B cell (primary cell): ENCODE data around the gene ENTPD1. TPM values are rescaled to one million over a fixed set of nuclear protein-coding genes. Genes with fewer than 3 reads are reported as not detected.
A peak's percentile ranks its signal among the peaks of the same experiment; 100 is the strongest.
"Not testable (repeated sequence)": the region's sequence is repeated elsewhere in the genome, so short reads cannot be mapped to it uniquely, and the experiment has no call there.

Source experiments
- ATAC-seq: fragments of 200-7000 bp; cut with Tn5 transposase; one replicate; pipeline ENCODE4 v1.10.0; 2021; ENCODE audit warnings: low read depth, mild to moderate bottlenecking, moderate number of reproducible peaks, moderate library complexity
- CTCF ChIA-PET: fragments of 350-600 bp; sonication (Branson Sonifier 250); formaldehyde crosslinking; loops from one replicate; lab custom pipeline; 2021; ENCODE audit warnings: antibody characterized with exemption, inconsistent platforms; lab: Charles Lee
- POLR2A ChIA-PET: fragments of 350-600 bp; sonication (Branson Sonifier 250); formaldehyde crosslinking; loops from one replicate; lab custom pipeline; 2021; ENCODE audit warnings: antibody characterized with exemption; lab: Charles Lee
- DNase-seq: peaks from one replicate; pipeline ENCODE4 v3.0.0; 2013
- H2AFZ ChIP-seq: 2 replicates; pipeline ENCODE4 v1.6.1; 2012; ENCODE audit warnings: mild to moderate bottlenecking, low read depth, low read length; ENCODE audit not compliant: insufficient read depth, poor library complexity, severe bottlenecking
- H3K27ac ChIP-seq, 2 donors: 1 replicate in 1 of 2; 2 replicates in 1 of 2; pipeline ENCODE4 v1.5.1; 2012 to 2013; ENCODE audit warnings: low read length in 2 of 2, mild to moderate bottlenecking in 2 of 2, moderate library complexity in 1 of 2
- H3K27me3 ChIP-seq, 4 experiments: fragments of 200-600 bp in 1 of 4; sonication (generic) in 1 of 4; replicated peaks in 1 of 4; 1 replicate in 2 of 4; 2 replicates in 2 of 4; pipeline versions ENCODE4 v1.6.1 to v1.7.0; 2013 to 2016; ENCODE audit warnings: low read length in 3 of 4, mild to moderate bottlenecking in 2 of 4, mixed read lengths in 1 of 4, moderate library complexity in 1 of 4; ENCODE audit not compliant: insufficient read depth in 4 of 4, control insufficient read depth in 3 of 4; ENCODE audit errors: control extremely low read depth in 1 of 4
- H3K36me3 ChIP-seq, 2 experiments: replicated peaks in 1 of 2; 1 replicate in 1 of 2; 2 replicates in 1 of 2; pipeline versions ENCODE4 v1.6.1 to v1.7.1; 2013; ENCODE audit warnings: low read length in 1 of 2; ENCODE audit not compliant: insufficient read depth in 2 of 2, control insufficient read depth in 1 of 2; ENCODE audit errors: control extremely low read depth in 1 of 2, extremely low read depth in 1 of 2
- H3K4me1 ChIP-seq, 2 donors: fragments of 200-600 bp in 1 of 2; sonication (generic) in 1 of 2; 1 replicate in 1 of 2; 2 replicates in 1 of 2; pipeline versions ENCODE4 v1.5.1 to v1.6.1; 2013 to 2017; ENCODE audit warnings: low read length in 2 of 2; ENCODE audit not compliant: control insufficient read depth in 2 of 2, insufficient read depth in 2 of 2
- H3K4me2 ChIP-seq: replicated peaks from 2 replicates; pipeline ENCODE3; 2012; ENCODE audit warnings: mild to moderate bottlenecking, low read depth, low read length; ENCODE audit not compliant: poor library complexity, severe bottlenecking
- H3K4me3 ChIP-seq, 5 experiments: fragments of 200-600 bp in 1 of 5; sonication (generic) in 1 of 5; 1 replicate in 3 of 5; 2 replicates in 2 of 5; pipeline versions ENCODE4 v1.5.1 to v1.7.0; 2011 to 2016; ENCODE audit warnings: low read length in 4 of 5, mild to moderate bottlenecking in 4 of 5, low read depth in 2 of 5, control low read depth in 1 of 5, moderate library complexity in 1 of 5; ENCODE audit not compliant: insufficient read depth in 1 of 5; ENCODE audit errors: control extremely low read depth in 1 of 5, extremely low read depth in 1 of 5
- H3K79me2 ChIP-seq: fragments of 200-600 bp; sonication (generic); one replicate; pipeline ENCODE4 v1.6.0; 2016; ENCODE audit warnings: low read length; ENCODE audit not compliant: control insufficient read depth, insufficient read depth
- H3K9ac ChIP-seq: fragments of 200-600 bp; sonication (generic); 2 replicates; pipeline ENCODE4 v1.6.1; 2017; ENCODE audit warnings: mild to moderate bottlenecking, low read length, moderate library complexity
- H3K9me3 ChIP-seq, 3 donors: one replicate each; pipeline versions ENCODE4 v1.6.1 to v1.7.1; 2013; ENCODE audit warnings: low read length in 2 of 3; ENCODE audit not compliant: control insufficient read depth in 2 of 3, insufficient read depth in 1 of 3; ENCODE audit errors: control extremely low read depth in 1 of 3
- H4K20me1 ChIP-seq: 2 replicates; pipeline ENCODE4 v1.6.0; 2012; ENCODE audit warnings: mild to moderate bottlenecking, low read length; ENCODE audit not compliant: insufficient read depth, control insufficient read depth, poor library complexity, severe bottlenecking
- H3K27ac Mint-ChIP-seq: one replicate; pipeline ENCODE4 v1.8.0; 2021; ENCODE audit warnings: mixed read lengths
- H3K27me3 Mint-ChIP-seq: one replicate; pipeline ENCODE4 v1.8.0; 2021; ENCODE audit warnings: mixed read lengths
- H3K4me1 Mint-ChIP-seq: one replicate; pipeline ENCODE4 v1.8.0; 2021; ENCODE audit warnings: mixed read lengths
- H3K4me3 Mint-ChIP-seq: one replicate; pipeline ENCODE4 v1.8.0; 2021; ENCODE audit warnings: mixed read lengths
- H3K9me3 Mint-ChIP-seq: one replicate; pipeline ENCODE4 v1.8.0; 2022; ENCODE audit warnings: mixed read lengths; ENCODE audit not compliant: insufficient read depth
- EZH2 ChIP-seq: IDR thresholded peaks from 2 replicates; pipeline ENCODE4 v1.6.1; 2012; ENCODE audit warnings: borderline replicate concordance, low read depth, mild to moderate bottlenecking, moderate library complexity, low read length; ENCODE audit not compliant: insufficient read depth, poor library complexity, severe bottlenecking
- WGBS: methylation state at CpG from one replicate; pipeline ENCODE4 v1.1.5; 2013; ENCODE audit warnings: missing lambda C conversion rate; ENCODE audit not compliant: insufficient coverage; 5-methylcytosine and 5-hydroxymethylcytosine counted together
- intact Hi-C: fragments of 100-400 bp; cut with micrococcal nuclease; formaldehyde crosslinking; loops from one replicate; pipeline ENCODE4 v1.10.0; 2022
- polyA plus RNA-seq: library from polyadenylated mRNA; depleted of rRNA; stranded (reverse); fragments of >200 nt; gene quantifications from 2 replicates; pipeline ENCODE4 v1.2.3, GENCODE V29; 2012
- total RNA-seq, 2 donors: library from RNA; stranded (reverse); fragments of 120-200 nt in 1 of 2; gene quantifications; 1 replicate in 1 of 2; 2 replicates in 1 of 2; pipeline versions ENCODE4 v1.2.3 to v1.2.4, GENCODE V29; 2013 to 2022
- TF ChIP-seq, protein P1 (sequence below): fragments of 200-600 bp; IDR thresholded peaks from one replicate; pipeline ENCODE4 v1.8.0; 2022; ENCODE audit warnings: antibody characterized with exemption, mild to moderate bottlenecking

Gene ENTPD1
- total and polyA plus RNA-seq, 2 donors (not counting 1 experiment from before 2014, with no cell fraction given): 25.9 to 96.3 TPM

DNA sequence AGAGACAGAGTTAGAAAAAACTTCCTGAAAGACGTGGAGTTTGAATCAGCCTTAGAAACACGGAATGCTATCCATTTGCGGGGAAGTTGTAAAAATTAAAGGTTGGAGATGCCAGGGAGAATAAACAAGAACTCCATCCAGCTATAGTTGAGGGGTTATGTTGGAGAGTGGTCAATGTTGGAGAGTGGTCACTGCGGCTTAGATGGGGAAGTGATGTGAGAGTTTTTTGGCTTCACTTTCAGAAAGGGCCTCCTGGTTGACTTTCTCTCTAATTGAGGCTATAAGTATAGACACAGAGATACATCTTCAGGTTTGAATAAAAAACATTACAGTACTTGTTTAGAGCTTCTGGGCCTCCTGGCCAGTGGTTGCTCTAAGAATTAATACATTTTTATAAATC, 152.5 kb downstream of the ENTPD1 start:
- H3K4me3 ChIP-seq: peak overlapping the region in 1 of 5 experiments; percentile 95

DNA sequence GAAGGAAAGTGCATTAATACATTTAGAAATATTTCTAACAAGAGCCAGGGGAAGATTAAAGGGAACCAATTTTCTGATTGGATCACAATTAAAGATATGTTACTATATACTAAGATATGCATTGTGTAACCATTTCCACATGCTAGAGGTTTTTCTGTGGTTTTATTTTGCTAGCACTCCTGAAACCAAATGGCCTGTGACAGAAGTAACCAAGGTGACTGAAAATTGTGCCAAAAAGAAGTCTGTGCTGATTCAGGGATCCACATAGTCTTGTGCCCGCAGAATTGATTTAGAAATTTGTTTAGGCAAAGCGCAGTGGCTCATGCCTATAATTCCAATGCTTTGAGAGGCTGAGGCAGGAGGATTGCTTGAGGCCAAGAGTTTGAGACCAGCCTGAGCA, 153.6 kb downstream of the ENTPD1 start:
- H3K79me2 ChIP-seq: peaks cover 13% of the 10 kb centered on the region
- H4K20me1 ChIP-seq: no peaks in the 10 kb centered on the region
- Mint-ChIP-seq H3K4me3 (no peak overlapping the region), H3K9me3 (no peaks in the 10 kb centered on the region), H3K27me3 (no peaks in the 10 kb centered on the region), H3K4me1 (peaks cover 13% of the 10 kb centered on the region), H3K27ac (no peak overlapping the region)
- H3K4me2 ChIP-seq: no peak overlapping the region
- no peak overlapping the region for H3K4me3 ChIP-seq
- DNase-seq: no peak
- 100% methylated on average over 2 of the region's 2 CpGs for WGBS
- no peaks in the 10 kb centered on the region for H3K27me3 ChIP-seq
- ChIA-PET CTCF (no interaction called here), POLR2A (no interaction called here)
- H3K36me3 ChIP-seq: no peaks in the 10 kb centered on the region
- no peak overlapping the region for H3K9ac ChIP-seq
- no peak overlapping the region for H2AFZ ChIP-seq
- ATAC-seq: no peak
- no peak overlapping the region for H3K27ac ChIP-seq
- intact Hi-C loops: loop anchor here (5.0 kb wide), 1 partner anchor 133 kb away; the partner anchor contains the start of gene CCNJ
- peaks cover 7 to 9% of the 10 kb centered on the region in 2 donors for H3K4me1 ChIP-seq
- TF ChIP-seq, protein P1, sequence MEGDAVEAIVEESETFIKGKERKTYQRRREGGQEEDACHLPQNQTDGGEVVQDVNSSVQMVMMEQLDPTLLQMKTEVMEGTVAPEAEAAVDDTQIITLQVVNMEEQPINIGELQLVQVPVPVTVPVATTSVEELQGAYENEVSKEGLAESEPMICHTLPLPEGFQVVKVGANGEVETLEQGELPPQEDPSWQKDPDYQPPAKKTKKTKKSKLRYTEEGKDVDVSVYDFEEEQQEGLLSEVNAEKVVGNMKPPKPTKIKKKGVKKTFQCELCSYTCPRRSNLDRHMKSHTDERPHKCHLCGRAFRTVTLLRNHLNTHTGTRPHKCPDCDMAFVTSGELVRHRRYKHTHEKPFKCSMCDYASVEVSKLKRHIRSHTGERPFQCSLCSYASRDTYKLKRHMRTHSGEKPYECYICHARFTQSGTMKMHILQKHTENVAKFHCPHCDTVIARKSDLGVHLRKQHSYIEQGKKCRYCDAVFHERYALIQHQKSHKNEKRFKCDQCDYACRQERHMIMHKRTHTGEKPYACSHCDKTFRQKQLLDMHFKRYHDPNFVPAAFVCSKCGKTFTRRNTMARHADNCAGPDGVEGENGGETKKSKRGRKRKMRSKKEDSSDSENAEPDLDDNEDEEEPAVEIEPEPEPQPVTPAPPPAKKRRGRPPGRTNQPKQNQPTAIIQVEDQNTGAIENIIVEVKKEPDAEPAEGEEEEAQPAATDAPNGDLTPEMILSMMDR: no peak
- no peak for TF ChIP-seq EZH2
- peaks cover 0 to 3% (median 0%) of the 10 kb centered on the region in 3 donors for H3K9me3 ChIP-seq

More for the DNA sequence above, 152.5 kb downstream of the ENTPD1 start:
- Histone ChIP-seq H3K9ac (no peak overlapping the region), H3K36me3 (no peaks in the 10 kb centered on the region), H3K9me3 (peaks cover 0 to 3% (median 0%) of the 10 kb centered on the region in 3 donors), H3K27ac (no peak overlapping the region), H3K4me2 (peak overlapping the region; percentile 94), H2AFZ (peak overlapping the region; percentile 99), H3K4me1 (peaks cover 9 to 12% of the 10 kb centered on the region in 2 donors), H4K20me1 (no peaks in the 10 kb centered on the region), H3K79me2 (peaks cover 13% of the 10 kb centered on the region), H3K27me3 (no peaks in the 10 kb centered on the region)
- 83% methylated on average over 3 of the region's 4 CpGs for WGBS
- ChIA-PET CTCF (interaction anchor here (0.7 to 3.7 kb wide), 3 partner anchors 67 to 478 kb away, joined by 3 to 16 read pairs (median 4); partner anchors contain the start of gene TCTN3), POLR2A (interaction anchor here (0.6 kb wide), 1 partner anchor 1625 kb away, joined by 3 read pairs; no protein-coding TSS in a partner anchor)
- DNase-seq (no peak), ATAC-seq (no peak)
- no peak overlapping the region for H3K27ac Mint-ChIP-seq
- H3K4me3 Mint-ChIP-seq: peak overlapping the region; percentile 95
- H3K4me1 Mint-ChIP-seq: peaks cover 13% of the 10 kb centered on the region
- H3K9me3 Mint-ChIP-seq: no peaks in the 10 kb centered on the region
- intact Hi-C loops: loop anchor here (5.0 kb wide), 1 partner anchor 134 kb away; the partner anchor contains the start of gene CCNJ
- no peaks in the 10 kb centered on the region for H3K27me3 Mint-ChIP-seq
- TF ChIP-seq, protein P1: no peak
- TF ChIP-seq EZH2: no peak

DNA sequence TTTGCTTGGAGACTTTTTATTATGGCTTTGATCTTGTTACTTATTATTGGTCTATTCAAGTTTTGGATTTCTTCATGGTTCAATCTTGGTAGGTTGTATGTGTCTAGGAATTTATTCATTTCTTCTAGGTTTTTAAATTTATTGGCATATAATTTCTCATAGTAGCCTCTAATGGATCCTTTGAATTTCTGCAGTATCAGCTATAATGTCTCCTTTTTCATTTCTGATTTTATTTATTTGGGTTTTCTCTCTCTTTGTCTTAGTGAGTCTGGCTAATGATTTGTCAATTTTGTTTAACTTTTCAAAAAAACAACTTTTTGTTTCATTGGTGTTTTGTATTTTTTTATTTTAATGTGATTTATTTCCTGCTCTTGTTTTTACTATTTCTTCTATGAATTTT, 160.1 kb downstream of the ENTPD1 start:
- H3K36me3 ChIP-seq, H3K9ac ChIP-seq, H2AFZ ChIP-seq, H3K9me3 ChIP-seq, DNase-seq, H3K27ac Mint-ChIP-seq, H3K27ac ChIP-seq, H3K27me3 Mint-ChIP-seq, POLR2A ChIA-PET, H3K4me3 ChIP-seq, intact Hi-C loops, H3K4me2 ChIP-seq, ATAC-seq, H3K27me3 ChIP-seq, H4K20me1 ChIP-seq, H3K4me1 Mint-ChIP-seq, H3K4me3 Mint-ChIP-seq, CTCF ChIA-PET, H3K9me3 Mint-ChIP-seq, H3K4me1 ChIP-seq, H3K79me2 ChIP-seq: not testable (repeated sequence)
